H1 (cell line): Measurements from ENCODE around the gene OR5M3. TPM values are rescaled to one million over a fixed set of nuclear protein-coding genes. Genes with fewer than 3 reads are reported as not detected.

ENCODE experiments used
- CTCF ChIA-PET: fragments of 300-600 bp; sonication (Branson Sonifier 250); formaldehyde crosslinking; loops from one replicate; lab custom pipeline; 2021; ENCODE audit not compliant: partially characterized antibody; lab: Charles Lee
- POLR2A ChIA-PET: fragments of 300-600 bp; sonication (Branson Sonifier 250); formaldehyde crosslinking; loops from one replicate; lab custom pipeline; 2021; ENCODE audit warnings: inconsistent platforms; ENCODE audit not compliant: partially characterized antibody; lab: Charles Lee
- DNase-seq, 2 experiments: peaks; one replicate each; pipeline versions ENCODE4 v3.0.0 to v3.0.0-alpha.2; 2010 to 2022; ENCODE audit warnings: low spot score in 2 of 2, low read depth in 1 of 2, mixed read lengths in 1 of 2
- FAIRE-seq: peaks from 2 replicates; lab custom pipeline; 2011; peaks lifted over from hg19 to GRCh38; lab: Jason Lieb, UNC
- H2AFZ ChIP-seq: 2 replicates; pipeline ENCODE4 v1.8.1; 2012; ENCODE audit warnings: low read length, inconsistent platforms
- H2AK5ac ChIP-seq: 2 replicates; pipeline ENCODE4 v1.6.1; 2013; ENCODE audit warnings: low read depth, low read length
- H2BK120ac ChIP-seq: replicated peaks from 2 replicates; pipeline ENCODE3; 2013; ENCODE audit warnings: low read depth, low read length, inconsistent platforms
- H2BK12ac ChIP-seq: 2 replicates; pipeline ENCODE4 v1.6.1; 2013; ENCODE audit warnings: low read depth, low read length
- H2BK15ac ChIP-seq: 2 replicates; pipeline ENCODE4 v1.6.1; 2013; ENCODE audit warnings: low read length
- H2BK20ac ChIP-seq: 2 replicates; pipeline ENCODE4 v1.6.1; 2013; ENCODE audit warnings: low read length
- H2BK5ac ChIP-seq: 2 replicates; pipeline ENCODE4 v1.6.1; 2013; ENCODE audit warnings: low read depth, low read length
- H3K14ac ChIP-seq: 2 replicates; pipeline ENCODE4 v1.6.1; 2013; ENCODE audit warnings: inconsistent platforms; ENCODE audit not compliant: insufficient read length
- H3K18ac ChIP-seq: 2 replicates; pipeline ENCODE4 v1.6.1; 2013; ENCODE audit warnings: low read length; ENCODE audit errors: extremely low read depth
- H3K23ac ChIP-seq: 2 replicates; pipeline ENCODE4 v1.6.1; 2013; ENCODE audit warnings: inconsistent platforms; ENCODE audit not compliant: insufficient read length
- H3K23me2 ChIP-seq: 2 replicates; pipeline ENCODE4 v1.6.1; 2013; ENCODE audit warnings: low read depth, low read length
- H3K27ac ChIP-seq: 2 replicates; pipeline ENCODE4 v1.6.1; 2011; ENCODE audit warnings: low read depth, low read length, inconsistent platforms
- H3K27me3 ChIP-seq, 4 experiments: replicated peaks in 1 of 4; 1 replicate in 1 of 4; 2 replicates in 3 of 4; pipeline versions ENCODE4 v1.6.1 to v1.8.1; 2011 to 2013; ENCODE audit warnings: low read length in 3 of 4, mild to moderate bottlenecking in 3 of 4, inconsistent platforms in 2 of 4, mixed read lengths in 2 of 4, moderate library complexity in 1 of 4; ENCODE audit not compliant: control insufficient read depth in 3 of 4, insufficient read depth in 3 of 4; ENCODE audit errors: extremely low read depth in 1 of 4
- H3K36me3 ChIP-seq, 4 experiments: 2 replicates each; pipeline versions ENCODE4 v1.6.1 to v1.8.1; 2011 to 2013; ENCODE audit warnings: mild to moderate bottlenecking in 4 of 4, low read length in 3 of 4, moderate library complexity in 2 of 4, control low read depth in 1 of 4, inconsistent platforms in 1 of 4; ENCODE audit not compliant: insufficient read depth in 4 of 4, control insufficient read depth in 2 of 4
- H3K4ac ChIP-seq: replicated peaks from 2 replicates; pipeline ENCODE3; 2013; ENCODE audit warnings: low read length, low read depth, mixed read lengths, inconsistent platforms; ENCODE audit not compliant: insufficient read length
- H3K4me1 ChIP-seq, 4 experiments: replicated peaks in 1 of 4; 1 replicate in 1 of 4; 2 replicates in 3 of 4; pipeline versions ENCODE4 v1.6.1 to v1.8.1; 2011 to 2013; ENCODE audit warnings: low read length in 3 of 4, inconsistent platforms in 2 of 4, mixed read lengths in 1 of 4; ENCODE audit not compliant: insufficient read depth in 4 of 4, control insufficient read depth in 3 of 4
- H3K4me2 ChIP-seq, 2 experiments: 2 replicates each; pipeline versions ENCODE4 v1.6.1 to v1.8.1; 2011 to 2013; ENCODE audit warnings: low read depth in 2 of 2, low read length in 2 of 2, control low read depth in 1 of 2, inconsistent platforms in 1 of 2, mild to moderate bottlenecking in 1 of 2; ENCODE audit not compliant: insufficient read depth in 1 of 2
- H3K4me3 ChIP-seq, 4 experiments: fragments of 200-600, 300-600 bp in 1 of 4; sonication (generic), shearing (Covaris generic), sonication (Bioruptor Twin) in 1 of 4; 2 replicates each; pipeline versions ENCODE4 v1.5.1 to v1.8.1; 2011 to 2016; ENCODE audit warnings: low read length in 4 of 4, low read depth in 3 of 4, control low read depth in 2 of 4, inconsistent platforms in 2 of 4, mild to moderate bottlenecking in 2 of 4, mixed read lengths in 1 of 4, moderate library complexity in 1 of 4; ENCODE audit not compliant: insufficient read depth in 2 of 4; ENCODE audit errors: extremely low read depth in 1 of 4
- H3K56ac ChIP-seq: replicated peaks from 2 replicates; pipeline ENCODE3; 2013; ENCODE audit warnings: low read depth, mild to moderate bottlenecking, mixed read lengths, low read length, inconsistent platforms; ENCODE audit not compliant: insufficient read length
- H3K79me1 ChIP-seq: 2 replicates; pipeline ENCODE4 v1.6.1; 2013; ENCODE audit warnings: low read depth, low read length, control low read depth
- H3K79me2 ChIP-seq, 2 experiments: 2 replicates each; pipeline versions ENCODE4 v1.6.1 to v1.8.1; 2012 to 2013; ENCODE audit warnings: low read length in 2 of 2, mild to moderate bottlenecking in 2 of 2, inconsistent platforms in 1 of 2; ENCODE audit not compliant: insufficient read depth in 2 of 2, control insufficient read depth in 1 of 2
- H3K9ac ChIP-seq, 4 experiments: replicated peaks in 1 of 4; 1 replicate in 1 of 4; 2 replicates in 3 of 4; pipeline versions ENCODE4 v1.6.1 to v1.8.1; 2011 to 2013; ENCODE audit warnings: low read depth in 3 of 4, low read length in 3 of 4, control low read depth in 2 of 4, mild to moderate bottlenecking in 2 of 4, moderate library complexity in 2 of 4, inconsistent platforms in 1 of 4; ENCODE audit errors: extremely low read depth in 1 of 4
- H3K9me3 ChIP-seq, 2 experiments: 2 replicates each; pipeline versions ENCODE4 v1.6.1 to v1.8.1; 2012 to 2013; ENCODE audit warnings: mild to moderate bottlenecking in 2 of 2, moderate library complexity in 2 of 2, control low read depth in 1 of 2, inconsistent platforms in 1 of 2, low read depth in 1 of 2, low read length in 1 of 2, mixed read lengths in 1 of 2; ENCODE audit not compliant: insufficient read depth in 2 of 2
- H4K20me1 ChIP-seq, 2 experiments: replicated peaks in 1 of 2; 2 replicates each; pipeline versions ENCODE3 to v1.8.1; 2011 to 2013; ENCODE audit warnings: inconsistent platforms in 2 of 2, low read length in 2 of 2, mild to moderate bottlenecking in 1 of 2; ENCODE audit not compliant: insufficient read depth in 2 of 2, control insufficient read depth in 1 of 2
- H4K5ac ChIP-seq: 2 replicates; pipeline ENCODE4 v1.6.1; 2013; ENCODE audit warnings: low read length, low read depth, mixed read lengths, inconsistent platforms; ENCODE audit not compliant: insufficient read length
- H4K8ac ChIP-seq: 2 replicates; pipeline ENCODE4 v1.8.0; 2013; ENCODE audit warnings: mild to moderate bottlenecking, moderate library complexity, low read length, inconsistent platforms; ENCODE audit not compliant: insufficient read depth; ENCODE audit errors: extremely low read depth
- H4K91ac ChIP-seq: replicated peaks from 2 replicates; pipeline ENCODE3; 2013; ENCODE audit warnings: low read length, mixed read lengths, inconsistent platforms; ENCODE audit not compliant: insufficient read length
- ASH2L ChIP-seq: fragments of 200-600, 300-600 bp; sonication (generic); IDR thresholded peaks from one replicate; pipeline ENCODE4 v1.7.1; 2017; ENCODE audit warnings: low read length
- CREB1 ChIP-seq: IDR thresholded peaks from 2 replicates; pipeline ENCODE4 v1.6.1; 2012; ENCODE audit warnings: inconsistent platforms
- CTBP2 ChIP-seq: IDR thresholded peaks from 2 replicates; pipeline ENCODE4 v1.7.0; 2011; ENCODE audit warnings: borderline replicate concordance, mild to moderate bottlenecking, moderate library complexity, mixed read lengths, low read length; ENCODE audit not compliant: insufficient read depth, insufficient read length
- GTF2F1 ChIP-seq: IDR thresholded peaks from 2 replicates; pipeline ENCODE4 v1.6.1; 2012; ENCODE audit warnings: low read depth, low read length, improper control_type of control experiment, borderline replicate concordance
- HDAC2 ChIP-seq, 2 experiments: fragments of 300-600 bp in 1 of 2; sonication (generic) in 1 of 2; IDR thresholded peaks; 2 replicates each; pipeline ENCODE4 v1.6.1; 2011 to 2012; ENCODE audit warnings: low read depth in 2 of 2, low read length in 2 of 2, mild to moderate bottlenecking in 2 of 2, moderate library complexity in 2 of 2, borderline replicate concordance in 1 of 2, inconsistent platforms in 1 of 2
- KDM1A ChIP-seq: fragments of 200-600, 300-600 bp; sonication (generic); IDR thresholded peaks from 2 replicates; pipeline ENCODE4 v1.7.1; 2016; ENCODE audit warnings: mild to moderate bottlenecking, low read length, borderline replicate concordance
- RAD21 ChIP-seq, 2 experiments: IDR thresholded peaks in 1 of 2; conservative IDR thresholded peaks in 1 of 2; 2 replicates each; pipeline ENCODE4 v1.6.1; 2011; ENCODE audit warnings: low read depth in 2 of 2, low read length in 2 of 2, improper control_type of control experiment in 1 of 2, inconsistent platforms in 1 of 2, mild to moderate bottlenecking in 1 of 2, moderate library complexity in 1 of 2
- RXRA ChIP-seq: IDR thresholded peaks from 2 replicates; pipeline ENCODE4 v1.6.1; 2011; ENCODE audit warnings: low read depth, mild to moderate bottlenecking, low read length, moderate library complexity; ENCODE audit not compliant: insufficient read depth
- SRF ChIP-seq: IDR thresholded peaks from 2 replicates; pipeline ENCODE4 v1.6.1; 2011; ENCODE audit warnings: mild to moderate bottlenecking, low read depth, low read length, moderate library complexity
- SUZ12 ChIP-seq: fragments of 200-600 bp; sonication (generic); IDR thresholded peaks from 2 replicates; pipeline ENCODE4 v1.6.1; 2012; ENCODE audit warnings: mild to moderate bottlenecking, inconsistent platforms, low read length, moderate library complexity, mixed read lengths
- WGBS, 2 experiments: shearing (Covaris generic) in 1 of 2; methylation state at CpG; one replicate each; pipeline versions ENCODE4 v1.1.6 to v1.1.7; 2013 to 2015; ENCODE audit warnings: low lambda C conversion rate in 2 of 2, mixed read lengths in 2 of 2, inconsistent platforms in 1 of 2, low coverage in 1 of 2, missing lambda C conversion rate in 1 of 2; ENCODE audit not compliant: insufficient replicate concordance in 2 of 2, insufficient coverage in 1 of 2, insufficient read length in 1 of 2; ENCODE audit errors: extremely low coverage in 1 of 2, missing lambda C conversion rate in 1 of 2; 5-methylcytosine and 5-hydroxymethylcytosine counted together
- polyA plus RNA-seq, 7 experiments: library from polyadenylated mRNA; depleted of rRNA in 3 of 7; stranded (reverse) in 5 of 7; unstranded in 2 of 7; fragments of >200 nt in 5 of 7; fragments of 200-250 nt in 2 of 7; gene quantifications; 1 replicate in 5 of 7; 2 replicates in 1 of 7; 4 replicates in 1 of 7; pipeline versions ENCODE4 v1.2.1 to v1.2.3, GENCODE V29; 2011 to 2013; ENCODE audit warnings: missing spikeins in 2 of 7, mixed read lengths in 2 of 7
- total RNA-seq: library from RNA; stranded (reverse); fragmentation: NEBNext Ultra II Directional; extraction: Animal tissue kit (Norgen Biotek cat#: 25700); gene quantifications from 2 replicates; pipeline ENCODE4 v1.2.1, GENCODE V29; 2021
- TF ChIP-seq, protein P1 (sequence below), 3 experiments: IDR thresholded peaks; 1 replicate in 2 of 3; 2 replicates in 1 of 3; pipeline versions ENCODE4 v1.5.1 to v1.6.1; 2011; ENCODE audit warnings: low read length in 3 of 3, mild to moderate bottlenecking in 3 of 3, inconsistent platforms in 2 of 3, low read depth in 1 of 3, moderate library complexity in 1 of 3; ENCODE audit not compliant: insufficient read depth in 1 of 3; ENCODE audit errors: control extremely low read depth in 1 of 3

Gene OR5M3
- total and polyA plus RNA-seq, 2 of the 8 experiments (the other 6 are each of a cell fraction or from before 2014, with no cell fraction given): not detected

DNA sequence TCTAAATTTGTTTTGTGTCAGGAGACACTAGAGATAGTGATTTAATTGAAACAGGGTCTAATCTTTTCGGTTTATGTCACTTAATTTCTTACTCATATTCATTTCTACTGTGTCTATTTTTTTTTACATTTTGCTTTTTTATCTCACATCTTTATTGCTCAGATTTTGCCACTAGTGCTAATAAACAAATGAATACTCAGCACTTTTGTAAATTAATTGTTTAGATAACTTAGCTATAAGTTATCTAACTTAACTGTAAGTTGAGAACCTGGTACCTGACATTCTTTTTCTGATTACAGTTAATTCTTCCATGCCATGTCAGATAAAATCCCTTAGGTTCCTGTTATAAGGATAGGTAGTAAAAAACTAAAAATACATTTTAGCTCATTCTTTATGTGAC, 40.1 kb upstream of the OR5M3 start:
- Histone ChIP-seq H2BK15ac (no peak overlapping the region), H3K23me2 (no peaks in the 10 kb centered on the region), H3K79me2 (no peaks in the 10 kb centered on the region), H3K4me2 (no peak overlapping the region), H4K8ac (no peak overlapping the region), H3K18ac (no peak overlapping the region), H3K14ac (no peak overlapping the region), H2BK12ac (no peak overlapping the region), H3K9ac (no peak overlapping the region), H3K23ac (no peak overlapping the region), H3K56ac (no peak overlapping the region), H3K79me1 (no peaks in the 10 kb centered on the region), H3K27me3 (no peaks in the 10 kb centered on the region), H4K20me1 (no peaks in the 10 kb centered on the region), H3K4me1 (no peaks in the 10 kb centered on the region), H4K5ac (no peak overlapping the region), H3K9me3 (no peaks in the 10 kb centered on the region), H2BK120ac (no peak overlapping the region), H3K4ac (no peak overlapping the region), H2BK20ac (no peak overlapping the region), H2AFZ (no peak overlapping the region), H2AK5ac (no peak overlapping the region), H4K91ac (no peak overlapping the region), H3K4me3 (no peak overlapping the region), H3K27ac (no peak overlapping the region), H2BK5ac (no peak overlapping the region), H3K36me3 (no peaks in the 10 kb centered on the region)
- DNase-seq (no peak), FAIRE-seq (no peak)
- CTCF ChIA-PET: interaction anchor here (1.0 to 1.4 kb wide), 2 partner anchors 12 to 113 kb away, joined by 3 to 4 read pairs; no protein-coding TSS in a partner anchor
- POLR2A ChIA-PET: no interaction called here
- WGBS, 2 experiments: 95% methylated on average over 1 of the region's 1 CpG; no CpG with 5 or more reads in 1 of the 2 experiments
- TF ChIP-seq HDAC2 (IDR thresholded peaks at IDR 0.05; ENCODE audit: borderline replicate concordance in 1 of 2, low read depth in 2 of 2, low read length in 2 of 2): no peak
- TF ChIP-seq, protein P1, sequence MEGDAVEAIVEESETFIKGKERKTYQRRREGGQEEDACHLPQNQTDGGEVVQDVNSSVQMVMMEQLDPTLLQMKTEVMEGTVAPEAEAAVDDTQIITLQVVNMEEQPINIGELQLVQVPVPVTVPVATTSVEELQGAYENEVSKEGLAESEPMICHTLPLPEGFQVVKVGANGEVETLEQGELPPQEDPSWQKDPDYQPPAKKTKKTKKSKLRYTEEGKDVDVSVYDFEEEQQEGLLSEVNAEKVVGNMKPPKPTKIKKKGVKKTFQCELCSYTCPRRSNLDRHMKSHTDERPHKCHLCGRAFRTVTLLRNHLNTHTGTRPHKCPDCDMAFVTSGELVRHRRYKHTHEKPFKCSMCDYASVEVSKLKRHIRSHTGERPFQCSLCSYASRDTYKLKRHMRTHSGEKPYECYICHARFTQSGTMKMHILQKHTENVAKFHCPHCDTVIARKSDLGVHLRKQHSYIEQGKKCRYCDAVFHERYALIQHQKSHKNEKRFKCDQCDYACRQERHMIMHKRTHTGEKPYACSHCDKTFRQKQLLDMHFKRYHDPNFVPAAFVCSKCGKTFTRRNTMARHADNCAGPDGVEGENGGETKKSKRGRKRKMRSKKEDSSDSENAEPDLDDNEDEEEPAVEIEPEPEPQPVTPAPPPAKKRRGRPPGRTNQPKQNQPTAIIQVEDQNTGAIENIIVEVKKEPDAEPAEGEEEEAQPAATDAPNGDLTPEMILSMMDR (IDR thresholded peaks at IDR 0.05; ENCODE audit: control extremely low read depth in 1 of 3, insufficient read depth in 1 of 3, low read depth in 1 of 3, low read length in 3 of 3): no peak
- no peak for TF ChIP-seq GTF2F1
- no peak for TF ChIP-seq SUZ12
- TF ChIP-seq SRF: no peak
- TF ChIP-seq CREB1: no peak
- no peak for TF ChIP-seq CTBP2
- TF ChIP-seq RAD21 (IDR thresholded peaks at IDR 0.05 in 1 of 2, conservative IDR thresholded peaks at IDR 0.05 in 1 of 2; ENCODE audit: low read depth in 2 of 2, low read length in 2 of 2): no peak
- TF ChIP-seq KDM1A: no peak
- TF ChIP-seq RXRA: no peak
- TF ChIP-seq ASH2L: no peak
